Measurements from ENCODE around the gene LRRTM4. TPM values are rescaled to one million over a fixed set of nuclear protein-coding genes. Genes with fewer than 3 reads are reported as not detected.

Gene LRRTM4
- total and polyA plus RNA-seq, 2 of the 13 experiments (the other 11 are each of a cell fraction or from before 2014, with no cell fraction given) = 1.2 TPM

DNA sequence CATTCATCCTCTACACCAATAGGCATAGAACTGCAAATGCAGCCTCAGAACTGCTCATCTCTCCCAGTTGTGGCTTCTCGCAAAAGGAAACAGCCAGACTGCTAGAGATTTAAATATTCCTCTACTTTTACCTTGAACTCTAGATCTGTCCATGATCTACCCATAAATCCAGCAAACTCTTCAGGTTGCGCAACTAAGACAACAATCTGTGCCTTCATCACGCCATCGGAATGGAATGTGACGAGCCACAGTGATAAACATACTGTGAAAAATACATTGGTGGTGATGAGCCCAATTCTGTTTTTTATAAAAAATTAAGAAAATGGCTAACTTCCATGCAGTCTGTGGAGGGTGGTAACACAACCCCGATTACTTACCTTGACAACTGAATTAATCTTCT lies 626.7 kb downstream of the LRRTM4 start (continued):
- TF ChIP-seq ZNF709 (CRISPR knock-in tag; IDR thresholded peaks at IDR 0.05) (no peak), GPN1 (CRISPR knock-in tag; IDR thresholded peaks at IDR 0.05; ENCODE audit: borderline replicate concordance) (no peak), CREB1 (IDR thresholded peaks at IDR 0.05) (no peak), CREB1 (CRISPR knock-in tag; IDR thresholded peaks at IDR 0.05) (peak; percentile 39; the same call in 1 of the 2 replicates), TBX2 (CRISPR knock-in tag; IDR thresholded peaks at IDR 0.05; ENCODE audit: borderline replicate concordance) (no peak; the same call in 1 of the 2 replicates), ZNF567 (CRISPR knock-in tag; IDR thresholded peaks at IDR 0.05; ENCODE audit: borderline replicate concordance) (no peak), ZBTB7B (CRISPR knock-in tag; IDR thresholded peaks at IDR 0.05) (no peak), NR2F2 (IDR thresholded peaks at IDR 0.05; ENCODE audit: borderline replicate concordance, low read depth) (0 out of 2 replicates have a peak, but pooled peaks have one; percentile 27), SATB2 (CRISPR knock-in tag; IDR thresholded peaks at IDR 0.05) (no peak), ZFP41 (CRISPR knock-in tag; IDR thresholded peaks at IDR 0.05; ENCODE audit: borderline replicate concordance) (no peak), ZNF773 (CRISPR knock-in tag; IDR thresholded peaks at IDR 0.05; ENCODE audit: borderline replicate concordance) (no peak), TCF12 (IDR thresholded peaks at IDR 0.05) (no peak), TCF12 (CRISPR knock-in tag; IDR thresholded peaks at IDR 0.05) (no peak), PRMT3 (CRISPR knock-in tag; IDR thresholded peaks at IDR 0.05; ENCODE audit: borderline replicate concordance, low read depth) (no peak), ZNF292 (CRISPR knock-in tag; IDR thresholded peaks at IDR 0.05; ENCODE audit: borderline replicate concordance, low read depth) (no peak), ZNF816 (CRISPR knock-in tag; IDR thresholded peaks at IDR 0.05; ENCODE audit: borderline replicate concordance) (no peak)
- TF ChIP-seq, protein P1, sequence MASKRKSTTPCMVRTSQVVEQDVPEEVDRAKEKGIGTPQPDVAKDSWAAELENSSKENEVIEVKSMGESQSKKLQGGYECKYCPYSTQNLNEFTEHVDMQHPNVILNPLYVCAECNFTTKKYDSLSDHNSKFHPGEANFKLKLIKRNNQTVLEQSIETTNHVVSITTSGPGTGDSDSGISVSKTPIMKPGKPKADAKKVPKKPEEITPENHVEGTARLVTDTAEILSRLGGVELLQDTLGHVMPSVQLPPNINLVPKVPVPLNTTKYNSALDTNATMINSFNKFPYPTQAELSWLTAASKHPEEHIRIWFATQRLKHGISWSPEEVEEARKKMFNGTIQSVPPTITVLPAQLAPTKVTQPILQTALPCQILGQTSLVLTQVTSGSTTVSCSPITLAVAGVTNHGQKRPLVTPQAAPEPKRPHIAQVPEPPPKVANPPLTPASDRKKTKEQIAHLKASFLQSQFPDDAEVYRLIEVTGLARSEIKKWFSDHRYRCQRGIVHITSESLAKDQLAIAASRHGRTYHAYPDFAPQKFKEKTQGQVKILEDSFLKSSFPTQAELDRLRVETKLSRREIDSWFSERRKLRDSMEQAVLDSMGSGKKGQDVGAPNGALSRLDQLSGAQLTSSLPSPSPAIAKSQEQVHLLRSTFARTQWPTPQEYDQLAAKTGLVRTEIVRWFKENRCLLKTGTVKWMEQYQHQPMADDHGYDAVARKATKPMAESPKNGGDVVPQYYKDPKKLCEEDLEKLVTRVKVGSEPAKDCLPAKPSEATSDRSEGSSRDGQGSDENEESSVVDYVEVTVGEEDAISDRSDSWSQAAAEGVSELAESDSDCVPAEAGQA (IDR thresholded peaks at IDR 0.05; ENCODE audit: low read depth) = no peak
- TF ChIP-seq, protein P1 (CRISPR knock-in tag; IDR thresholded peaks at IDR 0.05; ENCODE audit: borderline replicate concordance) = no peak
- TF ChIP-seq, protein P2, sequence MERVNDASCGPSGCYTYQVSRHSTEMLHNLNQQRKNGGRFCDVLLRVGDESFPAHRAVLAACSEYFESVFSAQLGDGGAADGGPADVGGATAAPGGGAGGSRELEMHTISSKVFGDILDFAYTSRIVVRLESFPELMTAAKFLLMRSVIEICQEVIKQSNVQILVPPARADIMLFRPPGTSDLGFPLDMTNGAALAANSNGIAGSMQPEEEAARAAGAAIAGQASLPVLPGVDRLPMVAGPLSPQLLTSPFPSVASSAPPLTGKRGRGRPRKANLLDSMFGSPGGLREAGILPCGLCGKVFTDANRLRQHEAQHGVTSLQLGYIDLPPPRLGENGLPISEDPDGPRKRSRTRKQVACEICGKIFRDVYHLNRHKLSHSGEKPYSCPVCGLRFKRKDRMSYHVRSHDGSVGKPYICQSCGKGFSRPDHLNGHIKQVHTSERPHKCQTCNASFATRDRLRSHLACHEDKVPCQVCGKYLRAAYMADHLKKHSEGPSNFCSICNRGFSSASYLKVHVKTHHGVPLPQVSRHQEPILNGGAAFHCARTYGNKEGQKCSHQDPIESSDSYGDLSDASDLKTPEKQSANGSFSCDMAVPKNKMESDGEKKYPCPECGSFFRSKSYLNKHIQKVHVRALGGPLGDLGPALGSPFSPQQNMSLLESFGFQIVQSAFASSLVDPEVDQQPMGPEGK (CRISPR knock-in tag; IDR thresholded peaks at IDR 0.05) = 0 out of 2 replicates have a peak, but pooled peaks have one; percentile 27
- TF ChIP-seq, protein P3, sequence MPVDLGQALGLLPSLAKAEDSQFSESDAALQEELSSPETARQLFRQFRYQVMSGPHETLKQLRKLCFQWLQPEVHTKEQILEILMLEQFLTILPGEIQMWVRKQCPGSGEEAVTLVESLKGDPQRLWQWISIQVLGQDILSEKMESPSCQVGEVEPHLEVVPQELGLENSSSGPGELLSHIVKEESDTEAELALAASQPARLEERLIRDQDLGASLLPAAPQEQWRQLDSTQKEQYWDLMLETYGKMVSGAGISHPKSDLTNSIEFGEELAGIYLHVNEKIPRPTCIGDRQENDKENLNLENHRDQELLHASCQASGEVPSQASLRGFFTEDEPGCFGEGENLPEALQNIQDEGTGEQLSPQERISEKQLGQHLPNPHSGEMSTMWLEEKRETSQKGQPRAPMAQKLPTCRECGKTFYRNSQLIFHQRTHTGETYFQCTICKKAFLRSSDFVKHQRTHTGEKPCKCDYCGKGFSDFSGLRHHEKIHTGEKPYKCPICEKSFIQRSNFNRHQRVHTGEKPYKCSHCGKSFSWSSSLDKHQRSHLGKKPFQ (CRISPR knock-in tag; IDR thresholded peaks at IDR 0.05; ENCODE audit: insufficient replicate concordance) = no peak
- TF ChIP-seq, protein P4, sequence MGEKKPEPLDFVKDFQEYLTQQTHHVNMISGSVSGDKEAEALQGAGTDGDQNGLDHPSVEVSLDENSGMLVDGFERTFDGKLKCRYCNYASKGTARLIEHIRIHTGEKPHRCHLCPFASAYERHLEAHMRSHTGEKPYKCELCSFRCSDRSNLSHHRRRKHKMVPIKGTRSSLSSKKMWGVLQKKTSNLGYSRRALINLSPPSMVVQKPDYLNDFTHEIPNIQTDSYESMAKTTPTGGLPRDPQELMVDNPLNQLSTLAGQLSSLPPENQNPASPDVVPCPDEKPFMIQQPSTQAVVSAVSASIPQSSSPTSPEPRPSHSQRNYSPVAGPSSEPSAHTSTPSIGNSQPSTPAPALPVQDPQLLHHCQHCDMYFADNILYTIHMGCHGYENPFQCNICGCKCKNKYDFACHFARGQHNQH (CRISPR knock-in tag; IDR thresholded peaks at IDR 0.05) = peak; percentile 61; the same call in 1 of the 2 replicates
